ENCODE results near the gene TTC28. TPM values are rescaled to one million over a fixed set of nuclear protein-coding genes. Genes with fewer than 3 reads are reported as not detected.
A peak's percentile ranks its signal among the peaks of the same experiment; 100 is the strongest.

TTC28 gene
- total RNA-seq, 8 experiments from 2014 or later = 19.2 to 51.4 (median 26.6) TPM

- Histone ChIP-seq H3K27ac (no peak overlapping the region), H3K4me1 (replicated peaks in 1 of 2) (no peaks in the 10 kb centered on the region), H3K4me3 (no peak overlapping the region)
- WGBS, 10 experiments = 58 to 100% (median 91%) methylated on average over 1 to 4 of the region's 8 CpGs; no CpG with 5 or more reads in 3 of the 10 experiments
- peak in 1 of 8 experiments; percentile 14 for ATAC-seq (replicated peaks in 6 of 8)
- in situ Hi-C loops (cut with MboI; ENCODE audit: low pct_unique_long_range_greater_than_20kb in 2 of 9, low sequenced_read_pairs in 9 of 9, unreplicated experiment in 9 of 9) = loop anchor here in 3 of 9 experiments (25.0 kb wide), 2 partner anchors 116 to 584 kb away; no protein-coding TSS in a partner anchor
These were observed 676.6 kb downstream of the TTC28 start for GRCh38 chr22:28002863-28003565.

DNA sequence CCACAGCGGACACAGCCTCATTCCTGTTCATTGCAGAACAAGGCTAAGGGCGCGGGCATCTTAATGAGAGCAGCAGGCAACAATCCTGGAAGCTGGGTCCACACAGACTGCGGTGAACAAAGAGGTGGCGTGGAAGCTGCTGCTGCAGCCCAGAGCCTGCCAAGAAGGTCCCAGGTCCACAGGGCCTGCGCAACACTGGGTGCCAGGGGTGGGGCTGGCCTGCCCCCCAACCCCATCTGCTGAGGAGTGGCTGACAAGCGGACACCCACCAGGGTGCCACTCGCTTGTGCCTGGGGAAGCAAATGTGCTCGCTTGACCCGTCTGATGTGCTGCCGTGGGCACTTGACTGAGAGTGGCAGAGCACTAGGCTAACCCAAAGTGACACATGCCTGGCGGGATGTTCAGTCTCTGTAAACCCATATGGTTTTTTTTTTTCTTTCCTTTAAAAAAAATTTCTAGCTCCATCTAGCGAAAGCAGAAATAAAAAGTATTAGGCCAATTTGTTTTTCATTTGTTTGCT is 677.4 kb downstream of the TTC28 start:
- peak in 1 of 8 experiments; percentile 19 for ATAC-seq (replicated peaks in 6 of 8)
- Histone ChIP-seq H3K27ac (no peak overlapping the region), H3K4me3 (no peak overlapping the region), H3K4me1 (replicated peaks in 1 of 2) (no peaks in the 10 kb centered on the region)
- in situ Hi-C loops (cut with MboI; ENCODE audit: low pct_unique_long_range_greater_than_20kb in 2 of 9, low sequenced_read_pairs in 9 of 9, unreplicated experiment in 9 of 9) = loop anchor here in 3 of 9 experiments (25.0 kb wide), 2 partner anchors 115 to 585 kb away; no protein-coding TSS in a partner anchor
- WGBS, 10 experiments = 68 to 100% (median 95%) methylated on average over 1 to 7 of the region's 13 CpGs; no CpG with 5 or more reads in 5 of the 10 experiments

- 80 to 100% (median 97%) methylated on average over 1 to 14 of the region's 25 CpGs; no CpG with 5 or more reads in 5 of the 10 experiments for WGBS, 10 experiments
- Histone ChIP-seq H3K4me1 (replicated peaks in 1 of 2) (no peaks in the 10 kb centered on the region), H3K4me3 (no peak overlapping the region), H3K27ac (no peak overlapping the region)
- no peak for ATAC-seq (replicated peaks in 6 of 8)
- in situ Hi-C loops (cut with MboI; ENCODE audit: low pct_unique_long_range_greater_than_20kb in 2 of 9, low sequenced_read_pairs in 9 of 9, unreplicated experiment in 9 of 9) = loop anchor here in 3 of 9 experiments (25.0 kb wide), 2 partner anchors 114 to 586 kb away; no protein-coding TSS in a partner anchor
These were observed 678.3 kb downstream of the TTC28 start for GRCh38 chr22:28001171-28001835.

DNA sequence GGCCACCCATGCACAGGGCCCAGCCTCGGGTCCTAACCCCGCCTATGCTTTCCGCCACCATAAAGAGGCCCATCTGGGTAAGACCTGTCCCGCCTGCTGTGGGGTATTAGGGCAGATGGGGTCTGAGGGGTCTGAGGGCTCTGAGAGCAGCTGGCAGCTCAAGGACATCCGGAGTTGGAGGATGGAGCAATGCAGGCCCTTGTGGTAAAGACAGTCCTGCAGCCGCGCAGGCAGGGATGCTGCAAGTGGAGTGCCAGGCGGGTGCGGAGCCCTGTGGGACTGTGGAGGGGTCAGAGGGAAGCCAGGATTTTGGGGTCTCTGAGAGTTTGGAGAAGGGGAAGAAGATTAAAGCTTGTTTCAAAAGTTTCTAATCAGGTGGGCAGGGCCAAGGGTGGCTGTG is 679.3 kb downstream of the TTC28 start:
- Histone ChIP-seq H3K4me1 (replicated peaks in 1 of 2) (no peaks in the 10 kb centered on the region), H3K27ac (no peak overlapping the region), H3K4me3 (no peak overlapping the region)
- WGBS, 10 experiments = 60 to 100% (median 100%) methylated on average over 1 to 2 of the region's 9 CpGs; no CpG with 5 or more reads in 5 of the 10 experiments
- in situ Hi-C loops (cut with MboI; ENCODE audit: low pct_unique_long_range_greater_than_20kb in 2 of 9, low sequenced_read_pairs in 9 of 9, unreplicated experiment in 9 of 9) = loop anchor here in 3 of 9 experiments (25.0 kb wide), 2 partner anchors 113 to 587 kb away; no protein-coding TSS in a partner anchor
- no peak for ATAC-seq (replicated peaks in 6 of 8)

DNA sequence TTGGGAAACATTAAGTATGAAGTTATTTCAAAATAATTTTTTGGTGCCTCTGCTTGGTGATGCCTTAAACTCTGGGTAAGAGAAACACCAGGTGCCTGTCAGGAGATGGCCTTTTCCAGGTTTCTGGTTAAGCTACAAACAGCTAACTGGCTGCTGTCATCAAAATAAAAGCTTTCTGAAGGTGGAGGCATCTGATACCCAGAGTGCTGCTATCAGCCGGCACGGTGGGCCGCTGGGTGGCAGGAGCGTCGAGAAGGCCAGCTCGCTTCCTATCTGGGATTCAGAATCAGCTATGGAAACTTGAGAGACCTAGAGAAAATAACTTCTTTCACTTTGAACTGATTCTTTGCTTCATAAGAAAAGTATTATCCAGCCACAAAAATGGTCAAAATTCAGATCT is 679.8 kb downstream of the TTC28 start:
- Histone ChIP-seq H3K27ac (no peak overlapping the region), H3K4me3 (no peak overlapping the region), H3K4me1 (replicated peaks in 1 of 2) (no peaks in the 10 kb centered on the region)
- no peak for ATAC-seq (replicated peaks in 6 of 8)
- in situ Hi-C loops (cut with MboI; ENCODE audit: low pct_unique_long_range_greater_than_20kb in 2 of 9, low sequenced_read_pairs in 9 of 9, unreplicated experiment in 9 of 9) = loop anchor here in 5 of 9 experiments (10.0 to 25.0 kb wide), 3 partner anchors 113 to 587 kb away; no protein-coding TSS in a partner anchor
- 89 to 100% (median 95%) methylated on average over 1 to 6 of the region's 6 CpGs; no CpG with 5 or more reads in 2 of the 10 experiments for WGBS, 10 experiments

GRCh38 chr22:27998511-27999410 is 680.9 kb downstream of the TTC28 start:
- in situ Hi-C loops (cut with MboI; ENCODE audit: low pct_unique_long_range_greater_than_20kb in 2 of 9, low sequenced_read_pairs in 9 of 9, unreplicated experiment in 9 of 9) = loop anchor here in 2 of 9 experiments (10.0 to 25.0 kb wide), 2 partner anchors 111 to 114 kb away; no protein-coding TSS in a partner anchor
- WGBS, 10 experiments = 88 to 96% (median 94%) methylated on average over 2 to 22 of the region's 40 CpGs; no CpG with 5 or more reads in 5 of the 10 experiments
- ATAC-seq (replicated peaks in 6 of 8) = peak in 1 of 8 experiments; percentile 14
- no peak overlapping the region for H3K4me3 ChIP-seq
- H3K4me1 ChIP-seq (replicated peaks in 1 of 2) = no peaks in the 10 kb centered on the region
- H3K27ac ChIP-seq = no peak overlapping the region

GRCh38 chr22:27997538-27997937 is 682.1 kb downstream of the TTC28 start:
- whole genome bisulfite sequencing, 10 experiments = 90 to 100% (median 100%) methylated on average over 1 to 4 of the region's 4 CpGs; no CpG with 5 or more reads in 2 of the 10 experiments
- no peak for ATAC-seq (replicated peaks in 6 of 8)
- Histone ChIP-seq H3K27ac (no peak overlapping the region), H3K4me1 (replicated peaks in 1 of 2) (no peaks in the 10 kb centered on the region), H3K4me3 (no peak overlapping the region)
- in situ Hi-C loops (cut with MboI; ENCODE audit: low pct_unique_long_range_greater_than_20kb in 2 of 9, low sequenced_read_pairs in 9 of 9, unreplicated experiment in 9 of 9) = loop anchor here in 2 of 9 experiments (10.0 to 25.0 kb wide), 2 partner anchors 110 to 113 kb away; no protein-coding TSS in a partner anchor

DNA sequence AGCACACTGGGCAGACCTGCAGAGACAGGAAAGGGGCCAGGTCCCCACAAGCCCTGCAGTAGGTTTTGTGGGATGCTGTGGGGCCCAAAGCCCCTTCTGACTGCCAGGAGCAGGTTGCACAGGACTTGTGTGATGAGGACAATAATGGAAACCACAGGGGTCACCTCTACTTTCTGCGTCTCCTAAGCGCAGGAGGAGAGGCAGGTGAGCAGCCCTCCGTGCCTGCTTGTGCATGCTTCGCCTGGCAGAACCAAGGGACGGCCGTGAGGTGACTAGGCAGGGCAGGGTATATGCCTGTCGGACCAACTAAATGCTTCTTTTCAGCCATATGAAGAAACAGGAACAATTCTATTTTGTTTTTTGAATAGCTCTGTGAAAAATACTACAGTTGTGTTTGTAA is 682.7 kb downstream of the TTC28 start:
- in situ Hi-C loops (cut with MboI; ENCODE audit: low pct_unique_long_range_greater_than_20kb in 2 of 9, low sequenced_read_pairs in 9 of 9, unreplicated experiment in 9 of 9) = loop anchor here in 2 of 9 experiments (10.0 to 25.0 kb wide), 2 partner anchors 110 to 112 kb away; no protein-coding TSS in a partner anchor
- no peak overlapping the region for H3K27ac ChIP-seq
- no peaks in the 10 kb centered on the region for H3K4me1 ChIP-seq (replicated peaks in 1 of 2)
- H3K4me3 ChIP-seq = no peak overlapping the region
- 53 to 100% (median 90%) methylated on average over 1 to 4 of the region's 7 CpGs; no CpG with 5 or more reads in 4 of the 10 experiments for WGBS, 10 experiments
- ATAC-seq (replicated peaks in 6 of 8) = no peak

- no peak overlapping the region for H3K27ac ChIP-seq
- ATAC-seq (replicated peaks in 6 of 8) = no peak
- WGBS, 10 experiments = 86 to 100% methylated on average over 3 to 4 of the region's 6 CpGs; no CpG with 5 or more reads in 8 of the 10 experiments
- in situ Hi-C loops (cut with MboI; ENCODE audit: low pct_unique_long_range_greater_than_20kb in 2 of 9, low sequenced_read_pairs in 9 of 9, unreplicated experiment in 9 of 9) = loop anchor here in 2 of 9 experiments (10.0 to 25.0 kb wide), 2 partner anchors 109 to 112 kb away; no protein-coding TSS in a partner anchor
- no peak overlapping the region for H3K4me3 ChIP-seq
- H3K4me1 ChIP-seq (replicated peaks in 1 of 2) = no peaks in the 10 kb centered on the region
These were observed 683.1 kb downstream of the TTC28 start for GRCh38 chr22:27996529-27996925.

DNA sequence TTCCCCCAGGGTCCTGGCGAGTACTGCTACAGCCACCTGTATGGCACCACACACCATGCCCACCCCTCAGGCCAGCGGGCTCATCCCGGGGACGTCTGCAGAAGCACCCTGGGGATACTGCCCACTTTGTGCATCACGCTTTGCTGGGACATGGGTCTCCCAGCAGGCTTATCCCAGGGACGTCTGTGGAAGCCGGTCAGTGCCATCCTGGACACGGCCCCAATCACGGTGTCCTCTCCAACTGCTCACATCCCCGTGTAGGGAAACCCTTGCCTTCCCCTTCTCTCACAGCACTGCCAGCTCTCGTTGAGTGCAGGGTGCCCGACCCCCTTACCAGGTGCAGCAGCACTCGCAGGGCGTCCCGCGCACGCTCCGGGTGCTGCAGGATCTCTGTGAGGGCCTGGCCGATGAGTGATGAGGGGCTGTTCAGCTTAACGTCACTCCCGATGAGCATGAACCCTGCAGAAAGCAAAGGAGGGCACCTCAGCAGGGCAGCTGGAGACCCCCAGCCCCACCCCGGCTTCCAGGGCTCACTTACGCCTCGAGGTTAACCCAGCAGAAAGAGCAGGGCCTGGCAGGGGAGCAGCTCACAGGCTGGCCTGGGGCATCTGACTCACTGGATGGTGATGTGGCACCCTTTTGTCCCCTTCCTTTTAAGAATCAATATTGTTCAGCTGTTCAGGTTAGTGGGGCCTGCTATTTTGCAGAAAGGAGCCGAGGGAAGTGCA is 683.7 kb downstream of the TTC28 start:
- H3K4me1 ChIP-seq (replicated peaks in 1 of 2) = no peaks in the 10 kb centered on the region
- in situ Hi-C loops (cut with MboI; ENCODE audit: low pct_unique_long_range_greater_than_20kb in 2 of 9, low sequenced_read_pairs in 9 of 9, unreplicated experiment in 9 of 9) = loop anchor here in 2 of 9 experiments (10.0 to 25.0 kb wide), 2 partner anchors 109 to 111 kb away; no protein-coding TSS in a partner anchor
- no peak overlapping the region for H3K4me3 ChIP-seq
- 40 to 100% (median 96%) methylated on average over 1 to 12 of the region's 25 CpGs; no CpG with 5 or more reads in 5 of the 10 experiments for WGBS, 10 experiments
- H3K27ac ChIP-seq = no peak overlapping the region
- ATAC-seq (replicated peaks in 6 of 8) = no peak

All from motor neuron (in vitro differentiated cells).